ENCODE measurements around the gene S100A11. TPM values are rescaled to one million over a fixed set of nuclear protein-coding genes. Genes with fewer than 3 reads are reported as not detected.

Gene S100A11
- total and polyA plus RNA-seq, 9 donors: 60.2 to 449 (median 154) TPM

GRCh38 chr1:152026895-152027294 is 9.9 kb downstream of the S100A11 start:
- Histone ChIP-seq H3K36me3 (no peaks in the 10 kb centered on the region), H3K27me3 (no peaks in the 10 kb centered on the region), H3K4me1 (ENCODE audit: insufficient read depth) (no peaks in the 10 kb centered on the region), H3K4me3 (no peak overlapping the region), H3K27ac (no peak overlapping the region), H3K9me3 (no peaks in the 10 kb centered on the region)
- TF ChIP-seq POLR2A (IDR thresholded peaks at IDR 0.05): no peak
- TF ChIP-seq EP300 (IDR thresholded peaks at IDR 0.05): no peak
- TF ChIP-seq, protein P1, sequence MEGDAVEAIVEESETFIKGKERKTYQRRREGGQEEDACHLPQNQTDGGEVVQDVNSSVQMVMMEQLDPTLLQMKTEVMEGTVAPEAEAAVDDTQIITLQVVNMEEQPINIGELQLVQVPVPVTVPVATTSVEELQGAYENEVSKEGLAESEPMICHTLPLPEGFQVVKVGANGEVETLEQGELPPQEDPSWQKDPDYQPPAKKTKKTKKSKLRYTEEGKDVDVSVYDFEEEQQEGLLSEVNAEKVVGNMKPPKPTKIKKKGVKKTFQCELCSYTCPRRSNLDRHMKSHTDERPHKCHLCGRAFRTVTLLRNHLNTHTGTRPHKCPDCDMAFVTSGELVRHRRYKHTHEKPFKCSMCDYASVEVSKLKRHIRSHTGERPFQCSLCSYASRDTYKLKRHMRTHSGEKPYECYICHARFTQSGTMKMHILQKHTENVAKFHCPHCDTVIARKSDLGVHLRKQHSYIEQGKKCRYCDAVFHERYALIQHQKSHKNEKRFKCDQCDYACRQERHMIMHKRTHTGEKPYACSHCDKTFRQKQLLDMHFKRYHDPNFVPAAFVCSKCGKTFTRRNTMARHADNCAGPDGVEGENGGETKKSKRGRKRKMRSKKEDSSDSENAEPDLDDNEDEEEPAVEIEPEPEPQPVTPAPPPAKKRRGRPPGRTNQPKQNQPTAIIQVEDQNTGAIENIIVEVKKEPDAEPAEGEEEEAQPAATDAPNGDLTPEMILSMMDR (IDR thresholded peaks at IDR 0.05): no peak
- WGBS, 3 donors: 42 to 58% (median 48%) methylated on average over 3 of the region's 3 CpGs
- intact Hi-C loops (cut with DNase I): loop anchor here in 1 of 4 donors (10.0 kb wide), 1 partner anchor 62 kb away; no protein-coding TSS in a partner anchor
- no peak for DNase-seq

DNA sequence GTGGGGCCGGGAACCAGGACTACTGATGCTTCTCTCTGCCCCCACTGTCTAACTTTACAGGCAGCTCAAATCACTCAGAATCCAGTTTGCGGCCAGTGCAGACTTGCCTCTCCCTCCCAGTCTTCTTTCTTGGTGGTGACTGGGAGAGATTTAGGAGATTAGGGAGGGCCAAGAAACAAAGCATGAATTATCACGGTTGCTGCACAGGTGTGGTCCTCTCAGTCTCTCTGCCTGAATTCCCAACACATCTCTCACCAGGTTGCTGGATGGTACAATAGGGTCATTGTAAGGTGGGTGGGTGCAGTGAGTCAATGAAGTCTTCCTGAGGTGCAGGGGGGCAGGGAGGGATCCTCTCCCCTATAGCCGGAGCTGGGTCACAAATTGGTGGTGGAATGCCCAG is 12.6 kb downstream of the S100A11 start:
- intact Hi-C loops (cut with DNase I): loop anchor here in 1 of 4 donors (10.0 kb wide), 1 partner anchor 59 kb away; no protein-coding TSS in a partner anchor
- no peak overlapping the region for H3K27ac ChIP-seq
- TF ChIP-seq POLR2A (IDR thresholded peaks at IDR 0.05) (no peak), EP300 (IDR thresholded peaks at IDR 0.05) (no peak)
- TF ChIP-seq, protein P1 (IDR thresholded peaks at IDR 0.05): no peak
- WGBS, 3 donors: 77 to 82% (median 80%) methylated on average over 4 of the region's 4 CpGs
- H3K27me3 ChIP-seq: no peaks in the 10 kb centered on the region
- DNase-seq: no peak
- H3K4me3 ChIP-seq: no peak overlapping the region
- H3K9me3 ChIP-seq: no peaks in the 10 kb centered on the region
- no peaks in the 10 kb centered on the region for H3K36me3 ChIP-seq
- no peaks in the 10 kb centered on the region for H3K4me1 ChIP-seq (ENCODE audit: insufficient read depth)

DNA sequence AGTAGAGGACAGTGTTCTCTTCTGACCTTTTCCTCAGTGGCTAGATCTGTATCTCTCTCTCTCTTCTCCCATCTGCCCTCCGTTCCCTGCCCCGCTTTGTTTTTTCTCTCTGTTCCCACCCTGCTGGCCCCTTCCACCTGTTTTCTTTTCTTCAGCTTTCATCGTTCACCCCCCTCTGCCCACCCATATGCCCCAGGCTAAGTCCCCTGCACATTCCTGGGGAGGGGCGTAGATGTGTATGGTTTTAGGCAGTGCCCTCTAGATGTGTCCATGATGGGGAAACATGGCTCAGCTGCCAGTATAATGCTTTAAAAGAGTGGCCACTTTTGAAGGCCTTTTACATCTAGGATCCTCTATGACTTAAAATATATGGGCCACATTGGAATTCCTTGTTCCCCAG is 13.6 kb downstream of the S100A11 start:
- no peaks in the 10 kb centered on the region for H3K27me3 ChIP-seq
- no peak for DNase-seq
- H3K4me3 ChIP-seq: no peak overlapping the region
- TF ChIP-seq EP300 (IDR thresholded peaks at IDR 0.05) (no peak), POLR2A (IDR thresholded peaks at IDR 0.05) (no peak)
- TF ChIP-seq, protein P1 (IDR thresholded peaks at IDR 0.05): no peak
- no peak overlapping the region for H3K27ac ChIP-seq
- 86 to 90% (median 89%) methylated on average over 4 of the region's 4 CpGs for WGBS, 3 donors
- no peaks in the 10 kb centered on the region for H3K36me3 ChIP-seq
- no peaks in the 10 kb centered on the region for H3K4me1 ChIP-seq (ENCODE audit: insufficient read depth)
- intact Hi-C loops (cut with DNase I): loop anchor here in 1 of 4 donors (10.0 kb wide), 1 partner anchor 58 kb away; no protein-coding TSS in a partner anchor
- H3K9me3 ChIP-seq: no peaks in the 10 kb centered on the region

GRCh38 chr1:152022474-152022873 is 14.3 kb downstream of the S100A11 start:
- WGBS, 3 donors: 40 to 51% (median 40%) methylated on average over 3 of the region's 3 CpGs
- TF ChIP-seq POLR2A (IDR thresholded peaks at IDR 0.05): no peak
- intact Hi-C loops (cut with DNase I): loop anchor here in 1 of 4 donors (10.0 kb wide), 1 partner anchor 58 kb away; no protein-coding TSS in a partner anchor
- H3K36me3 ChIP-seq: no peaks in the 10 kb centered on the region
- H3K27ac ChIP-seq: no peak overlapping the region
- no peak for DNase-seq
- H3K4me1 ChIP-seq (ENCODE audit: insufficient read depth): no peaks in the 10 kb centered on the region
- H3K9me3 ChIP-seq: no peaks in the 10 kb centered on the region
- H3K27me3 ChIP-seq: no peaks in the 10 kb centered on the region
- H3K4me3 ChIP-seq: no peak overlapping the region

- Histone ChIP-seq H3K4me1 (ENCODE audit: insufficient read depth) (no peaks in the 10 kb centered on the region), H3K27me3 (no peaks in the 10 kb centered on the region), H3K36me3 (no peaks in the 10 kb centered on the region), H3K9me3 (no peaks in the 10 kb centered on the region), H3K27ac (no peak overlapping the region), H3K4me3 (no peak overlapping the region)
- intact Hi-C loops (cut with DNase I): loop anchor here in 1 of 4 donors (10.0 kb wide), 1 partner anchor 57 kb away; no protein-coding TSS in a partner anchor
- DNase-seq: no peak
- 81 to 84% (median 82%) methylated on average over 7 of the region's 7 CpGs for WGBS, 3 donors
- TF ChIP-seq, protein P1 (IDR thresholded peaks at IDR 0.05): no peak
- no peak for TF ChIP-seq EP300 (IDR thresholded peaks at IDR 0.05)
- no peak for TF ChIP-seq POLR2A (IDR thresholded peaks at IDR 0.05)
Measured at GRCh38 chr1:152021569-152021968, 15.2 kb downstream of the S100A11 start.

All from ovary (tissue), 9 donors.